Activated CD4-positive, alpha-beta T cell treated with anti-CD3 and anti-CD28 coated beads for 1 hour (primary cell): Measurements from ENCODE around the gene KANSL3.
"Not testable (repeated sequence)": the region's sequence is repeated elsewhere in the genome, so short reads cannot be mapped to it uniquely, and the experiment has no call there.

ENCODE experiments used
- DNase-seq: peaks from one replicate; pipeline ENCODE4 v3.0.0-alpha.2; 2020

KANSL3 gene

GRCh38 chr2:96601382-96602292 lies 36.5 kb downstream of the KANSL3 start:
- DNase-seq, result no peak

GRCh38 chr2:96599941-96600340 lies 38.2 kb downstream of the KANSL3 start:
- no peak for DNase-seq

GRCh38 chr2:96596596-96596995 lies 41.5 kb downstream of the KANSL3 start:
- no peak for DNase-seq

GRCh38 chr2:96594691-96595152 lies 43.4 kb downstream of the KANSL3 start:
- DNase-seq, result no peak

- no peak for DNase-seq
Observed at GRCh38 chr2:96594282-96594681, 43.8 kb downstream of the KANSL3 start.

GRCh38 chr2:96591494-96591893 lies 46.6 kb downstream of the KANSL3 start:
- no peak for DNase-seq

- no peak for DNase-seq
Observed at GRCh38 chr2:96591054-96591453, 47.1 kb downstream of the KANSL3 start.

- DNase-seq, result no peak
Observed at GRCh38 chr2:96587843-96588242, 50.3 kb downstream of the KANSL3 start.

- DNase-seq, result no peak
Observed at GRCh38 chr2:96584017-96584416, 54.1 kb downstream of the KANSL3 start.

GRCh38 chr2:96580771-96581170 lies 57.3 kb downstream of the KANSL3 start:
- DNase-seq, result no peak

- no peak for DNase-seq
Observed at GRCh38 chr2:96579422-96579821, 58.7 kb downstream of the KANSL3 start.

- DNase-seq, result no peak
Observed at GRCh38 chr2:96578731-96579130, 59.4 kb downstream of the KANSL3 start.

- no peak for DNase-seq
Observed at GRCh38 chr2:96577501-96577900, 60.6 kb downstream of the KANSL3 start.

GRCh38 chr2:96575785-96576456 lies 62.2 kb downstream of the KANSL3 start:
- no peak for DNase-seq

- DNase-seq, result no peak
Observed at GRCh38 chr2:96574364-96574763, 63.7 kb downstream of the KANSL3 start.

- no peak for DNase-seq
Observed at GRCh38 chr2:96568094-96568493, 70.0 kb downstream of the KANSL3 start.

- no peak for DNase-seq
Observed at GRCh38 chr2:96565111-96565510, 73.0 kb downstream of the KANSL3 start.

- DNase-seq, result no peak
Observed at GRCh38 chr2:96564563-96564962, 73.5 kb downstream of the KANSL3 start.

GRCh38 chr2:96564026-96564425 lies 74.1 kb downstream of the KANSL3 start:
- DNase-seq, result no peak

- no peak for DNase-seq
Observed at GRCh38 chr2:96558485-96558884, 79.6 kb downstream of the KANSL3 start.

GRCh38 chr2:96558061-96558460 lies 80.1 kb downstream of the KANSL3 start:
- no peak for DNase-seq

GRCh38 chr2:96557421-96557820 lies 80.7 kb downstream of the KANSL3 start:
- DNase-seq, result not testable (repeated sequence)

- DNase-seq, result no peak
Observed at GRCh38 chr2:96556441-96557330, 81.4 kb downstream of the KANSL3 start.
